Stomach (tissue), 9 donors: ENCODE data around the gene MYDGF. TPM values are rescaled to one million over a fixed set of nuclear protein-coding genes. Genes with fewer than 3 reads are reported as not detected.

ENCODE experiments used
- DNase-seq, 2 donors: peaks; one replicate each; pipeline versions ENCODE4 v3.0.0 to v3.0.0-alpha.2; 2013 to 2019
- H3K27ac ChIP-seq, 5 donors: fragments of 200-600 bp in 4 of 5; sonication (generic) in 4 of 5; one replicate each; pipeline ENCODE4 v1.5.1; 2013 to 2019; ENCODE audit warnings: mild to moderate bottlenecking in 1 of 5, moderate library complexity in 1 of 5
- H3K27me3 ChIP-seq, 3 donors: fragments of 200-600 bp; sonication (generic); one replicate each; pipeline ENCODE4 v1.5.1; 2017 to 2019; ENCODE audit warnings: mixed run types in 1 of 3
- H3K36me3 ChIP-seq, 4 donors: fragments of 200-600 bp; sonication (generic); 1 replicate in 3 of 4; 2 replicates in 1 of 4; pipeline ENCODE4 v1.5.1; 2016 to 2019
- H3K4me1 ChIP-seq, 4 donors: fragments of 200-600 bp; sonication (generic); one replicate each; pipeline ENCODE4 v1.5.1; 2016 to 2019
- H3K4me3 ChIP-seq, 4 donors: fragments of 200-600 bp; sonication (generic) in 3 of 4; one replicate each; pipeline ENCODE4 v1.5.1; 2016 to 2019; ENCODE audit warnings: mild to moderate bottlenecking in 1 of 4
- H3K9me3 ChIP-seq, 4 donors: fragments of 200-600 bp; sonication (generic); one replicate each; pipeline ENCODE4 v1.5.1; 2016 to 2019
- CTCF ChIP-seq, 7 experiments: fragments of 450-650 bp in 4 of 7; fragments of 200-600 bp in 3 of 7; sonication (generic) in 3 of 7; IDR thresholded peaks; one replicate each; pipeline ENCODE4 v1.5.1; 2016 to 2019; ENCODE audit warnings: antibody characterized with exemption in 7 of 7, control low read depth in 2 of 7, mild to moderate bottlenecking in 1 of 7
- EP300 ChIP-seq: sonication (generic); formaldehyde crosslinking; IDR thresholded peaks from one replicate; pipeline ENCODE4 v1.6.1; 2017; ENCODE audit warnings: antibody characterized with exemption
- POLR2A ChIP-seq, 4 donors: fragments of 450-650 bp; IDR thresholded peaks; one replicate each; pipeline ENCODE4 v1.6.1; 2016; ENCODE audit warnings: antibody characterized with exemption in 4 of 4, control low read depth in 2 of 4, mild to moderate bottlenecking in 1 of 4, moderate library complexity in 1 of 4
- POLR2AphosphoS5 ChIP-seq, 3 donors: sonication (generic); formaldehyde crosslinking; IDR thresholded peaks; one replicate each; pipeline ENCODE4 v1.6.1; 2016; ENCODE audit warnings: antibody characterized with exemption in 3 of 3
- WGBS, 5 donors: extraction: QIAGEN DNeasy Blood & Tissue Kit in 3 of 5; methylation state at CpG; one replicate each; pipeline versions ENCODE4 v1.1.5 to v1.1.7; 2013 to 2018; 5-methylcytosine and 5-hydroxymethylcytosine counted together
- intact Hi-C: fragments of 100-400 bp; cut with DNase I; formaldehyde crosslinking; loops from one replicate; pipeline ENCODE4 v1.15.1; 2023; ENCODE audit warnings: low total_unique reads
- polyA plus RNA-seq, 3 donors: library from polyadenylated mRNA; stranded (reverse); fragments of 200-250 nt; gene quantifications; one replicate each; pipeline ENCODE4 v1.2.3, GENCODE V29; 2013
- total RNA-seq, 5 donors: library from RNA; depleted of rRNA; stranded (reverse); fragments of >200 nt; gene quantifications; one replicate each; pipeline versions ENCODE4 v1.1.0 to v1.2.3, GENCODE V29; 2014 to 2016
- donor health status: healthy with polysubstance abuse.
- donor health status: Bipolar disorder and iron deficiency.
- donor health status: healthy.

MYDGF gene
- total and polyA plus RNA-seq, 8 donors, result 41.4 to 86.6 (median 72.3) TPM

- TF ChIP-seq POLR2AphosphoS5 (IDR thresholded peaks at IDR 0.05) (no peak), EP300 (no peak), POLR2A (IDR thresholded peaks at IDR 0.05) (no peak)
- Histone ChIP-seq H3K4me1 (peaks cover 15 to 37% (median 29%) of the 10 kb centered on the region in 4 donors), H3K36me3 (peaks cover 24 to 46% (median 43%) of the 10 kb centered on the region in 4 donors), H3K9me3 (no peaks in the 10 kb centered on the region), H3K27me3 (no peaks in the 10 kb centered on the region), H3K27ac (peak overlapping the region in 4 of 5 donors; percentile 79 to 91 (median 86)), H3K4me3 (no peak overlapping the region)
- intact Hi-C loops, result no loop called here
- WGBS, 5 donors, result 58 to 71% (median 69%) methylated on average over 10 of the region's 10 CpGs
- no peak for DNase-seq
Observed at GRCh38 chr19:4671185-4671851, 1.2 kb upstream of the MYDGF start.

- Histone ChIP-seq H3K4me1 (peaks cover 11 to 39% (median 21%) of the 10 kb centered on the region in 4 donors), H3K9me3 (no peaks in the 10 kb centered on the region), H3K4me3 (no peak overlapping the region), H3K27ac (no peak overlapping the region), H3K36me3 (peaks cover 60 to 89% (median 85%) of the 10 kb centered on the region in 4 donors), H3K27me3 (no peaks in the 10 kb centered on the region)
- no peak for DNase-seq
- intact Hi-C loops, result no loop called here
- TF ChIP-seq EP300 (no peak), CTCF (IDR thresholded peaks at IDR 0.05) (no peak), POLR2A (IDR thresholded peaks at IDR 0.05) (no peak), POLR2AphosphoS5 (IDR thresholded peaks at IDR 0.05) (no peak)
- 88 to 94% (median 90%) methylated on average over 8 to 12 of the region's 12 CpGs for WGBS, 5 donors
Observed at GRCh38 chr19:4664642-4665041, 5.5 kb downstream of the MYDGF start.

- Histone ChIP-seq H3K27ac (no peak overlapping the region), H3K4me3 (no peak overlapping the region), H3K4me1 (peaks cover 0 to 21% (median 7%) of the 10 kb centered on the region in 4 donors), H3K9me3 (peaks cover 0 to 12% (median 10%) of the 10 kb centered on the region in 4 donors), H3K36me3 (peaks cover 72 to 96% (median 93%) of the 10 kb centered on the region in 4 donors), H3K27me3 (no peaks in the 10 kb centered on the region)
- WGBS, 5 donors, result 87 to 94% (median 88%) methylated on average over 6 of the region's 6 CpGs
- no peak for DNase-seq
- TF ChIP-seq EP300 (no peak), POLR2A (IDR thresholded peaks at IDR 0.05) (no peak), POLR2AphosphoS5 (IDR thresholded peaks at IDR 0.05) (no peak)
- intact Hi-C loops, result no loop called here
Observed at GRCh38 chr19:4662812-4663211, 7.3 kb downstream of the MYDGF start.

- WGBS, 5 donors, result 78 to 86% (median 82%) methylated on average over 15 to 20 of the region's 20 CpGs
- Histone ChIP-seq H3K27ac (peak overlapping the region in 1 of 5 donors; percentile 18), H3K27me3 (no peaks in the 10 kb centered on the region), H3K4me1 (peaks cover 0 to 16% (median 4%) of the 10 kb centered on the region in 4 donors), H3K9me3 (peaks cover 0 to 12% (median 10%) of the 10 kb centered on the region in 4 donors), H3K36me3 (peaks cover 73 to 96% (median 93%) of the 10 kb centered on the region in 4 donors), H3K4me3 (no peak overlapping the region)
- intact Hi-C loops, result no loop called here
- TF ChIP-seq CTCF (IDR thresholded peaks at IDR 0.05), result no peak
- TF ChIP-seq POLR2A (IDR thresholded peaks at IDR 0.05), result no peak
- no peak for TF ChIP-seq EP300
- TF ChIP-seq POLR2AphosphoS5 (IDR thresholded peaks at IDR 0.05), result no peak
- no peak for DNase-seq
Observed at GRCh38 chr19:4662020-4662695, 8.0 kb downstream of the MYDGF start.

- no peak for DNase-seq
- H3K4me1 ChIP-seq, result peaks cover 0 to 16% (median 4%) of the 10 kb centered on the region in 4 donors
- peak overlapping the region in 1 of 5 donors; percentile 13 for H3K27ac ChIP-seq
- peaks cover 70 to 96% (median 93%) of the 10 kb centered on the region in 4 donors for H3K36me3 ChIP-seq
- no peak overlapping the region for H3K4me3 ChIP-seq
- H3K9me3 ChIP-seq, result peaks cover 0 to 12% (median 10%) of the 10 kb centered on the region in 4 donors
- WGBS, 5 donors, result 79 to 89% (median 87%) methylated on average over 4 of the region's 4 CpGs
- no peaks in the 10 kb centered on the region for H3K27me3 ChIP-seq
- TF ChIP-seq CTCF (IDR thresholded peaks at IDR 0.05), result no peak
- no peak for TF ChIP-seq POLR2A (IDR thresholded peaks at IDR 0.05)
- TF ChIP-seq POLR2AphosphoS5 (IDR thresholded peaks at IDR 0.05), result no peak
- no peak for TF ChIP-seq EP300
- intact Hi-C loops, result no loop called here
Observed at GRCh38 chr19:4660993-4661392, 9.1 kb downstream of the MYDGF start.
